A549 treated with Mapracorat at 1 μM for 4 hours (cell line): Measurements from ENCODE around the gene DIAPH1. TPM values are rescaled to one million over a fixed set of nuclear protein-coding genes. Genes with fewer than 3 reads are reported as not detected.

Experiments used
- total RNA-seq: library from RNA; stranded (reverse); fragments of 200-300 nt; extraction: Qiagen RNA extraction; gene quantifications from 5 replicates; pipeline ENCODE4 v1.2.3, GENCODE V29; 2022

DIAPH1 gene
- total RNA-seq, result 95.8 to 107 TPM (median 98.2 TPM) in 5 replicates

DNA sequence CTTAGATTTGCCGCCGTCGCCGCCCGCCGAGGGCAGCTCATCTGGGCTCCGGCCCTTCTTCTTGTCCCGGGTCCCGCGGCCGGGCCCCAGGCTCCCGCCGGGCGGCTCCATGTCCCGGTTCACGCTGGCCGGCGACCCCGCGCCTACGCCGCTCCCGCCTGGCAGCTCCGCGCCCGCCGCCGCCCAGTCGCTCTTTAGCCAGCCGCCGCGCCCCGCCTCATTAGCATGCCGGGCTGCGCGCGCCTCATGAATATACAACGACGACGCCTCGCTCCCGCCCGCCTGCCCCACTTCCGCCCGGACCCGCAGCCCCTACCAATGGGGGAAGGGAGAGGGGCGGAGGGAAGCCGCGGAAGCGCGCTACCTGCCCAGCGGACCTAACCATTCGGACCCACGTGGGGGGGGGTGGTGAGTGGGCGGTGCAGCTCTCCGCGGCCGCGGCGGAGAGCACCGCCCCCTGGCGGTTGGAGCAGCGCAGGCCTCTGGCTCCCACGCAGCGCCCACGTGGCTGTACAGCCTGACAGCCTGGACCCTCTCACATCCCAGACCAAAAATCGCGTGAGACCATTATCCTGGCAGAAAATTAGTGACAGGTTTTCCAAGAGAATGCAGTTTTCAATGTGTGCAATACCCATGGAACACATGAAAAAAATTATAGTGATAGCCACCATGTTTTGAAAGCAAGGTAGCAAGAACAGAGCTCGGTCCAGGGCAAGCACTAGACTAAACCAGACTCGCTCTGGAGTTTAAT, at the start of gene DIAPH1:
Gene DIAPH1, minus strand, starts transcription at position 197 of the 751 bp plus-strand sequence. Its CDS starts 86 bp downstream, at position 111.

DNA sequence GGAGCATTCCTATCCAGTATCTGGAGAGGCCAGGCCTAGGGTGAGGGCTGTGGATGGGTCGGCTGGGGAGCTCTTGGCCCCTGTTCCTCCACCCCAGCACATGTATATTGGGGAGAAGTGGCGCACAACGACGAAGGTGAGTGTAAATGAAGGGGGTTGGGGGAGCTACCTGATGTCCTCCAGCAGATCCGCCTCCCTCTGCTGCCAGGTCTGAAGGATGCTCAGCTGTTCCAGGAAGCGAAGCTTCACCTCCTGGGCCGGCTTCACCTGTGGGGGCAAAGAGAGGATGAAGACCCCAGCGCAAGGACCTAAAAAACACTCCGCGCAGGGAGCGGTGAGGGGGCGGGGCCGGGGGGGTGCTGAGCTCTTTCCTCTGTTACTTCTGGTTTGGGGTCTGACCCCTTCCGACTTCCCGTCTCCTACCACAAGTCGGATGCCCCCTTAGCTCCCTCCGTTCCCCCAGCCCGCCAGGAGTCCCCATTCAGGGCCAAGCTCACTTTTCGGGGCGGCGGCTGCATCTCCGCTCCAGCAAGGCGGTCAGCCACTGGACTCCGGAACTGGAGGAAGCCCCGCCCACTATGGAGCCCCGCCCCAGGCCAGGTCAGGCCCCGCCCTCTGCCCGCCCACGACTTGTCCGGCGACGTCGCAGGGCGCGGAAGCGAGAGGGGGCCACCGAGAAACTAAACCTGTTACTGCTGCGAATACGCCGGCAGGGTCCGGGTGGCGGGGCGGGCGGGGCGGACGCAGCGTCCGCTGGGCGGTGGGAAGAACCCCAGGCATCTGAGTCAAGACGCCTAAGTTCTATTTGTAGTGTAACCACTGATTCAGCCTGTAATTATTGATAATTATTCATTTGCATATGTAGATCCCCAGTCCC, 32.3 kb upstream of the DIAPH1 start, which contains the start of gene FCHSD1:
Gene FCHSD1, minus strand, starts transcription at position 568 of the 877 bp plus-strand sequence. Its CDS starts 50 bp downstream, at position 518.

DNA sequence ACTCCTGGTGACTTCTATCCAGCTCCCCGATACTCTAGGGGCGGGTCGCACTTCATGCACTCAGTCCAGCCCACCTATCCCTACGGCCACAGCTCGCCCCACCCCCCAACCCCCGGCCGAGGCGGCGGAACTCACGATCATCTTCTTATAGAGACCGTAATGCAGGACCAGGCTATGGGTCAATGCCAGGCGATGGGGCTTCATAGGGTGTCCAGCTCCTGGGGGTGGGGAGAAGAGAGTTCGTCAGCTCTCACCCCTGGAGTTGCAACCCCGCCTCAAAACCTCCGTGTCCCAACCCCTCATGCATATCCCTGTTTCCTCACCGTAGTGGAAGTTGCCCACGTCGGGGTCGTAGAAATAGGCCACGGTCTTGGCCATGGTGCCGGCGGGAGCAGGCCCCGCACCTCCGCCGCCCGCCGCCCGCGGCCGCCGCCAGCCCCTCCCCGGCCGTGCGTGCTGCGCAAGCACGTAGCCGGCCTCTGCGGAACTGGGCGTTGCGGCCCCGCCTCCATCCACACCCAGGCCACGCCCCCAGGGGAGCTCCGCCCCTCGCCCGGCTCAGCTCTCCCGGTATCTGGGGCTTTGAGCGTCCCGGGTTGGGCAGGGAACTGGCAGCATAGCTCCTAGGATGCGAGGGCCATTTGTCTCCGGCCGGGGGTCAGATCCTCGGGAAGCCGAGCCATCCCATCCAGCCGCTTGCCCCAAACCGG, 17.8 kb upstream of the DIAPH1 start, which contains the start of the genes HDAC3 and RELL2:
Gene HDAC3, minus strand, starts transcription at position 437 of the 710 bp plus-strand sequence. Its CDS starts 59 bp downstream, at position 378.
Gene RELL2, plus strand, starts transcription at position 585 of the 710 bp plus-strand sequence. CDS start 1,229 bp downstream, outside the sequence.

DNA sequence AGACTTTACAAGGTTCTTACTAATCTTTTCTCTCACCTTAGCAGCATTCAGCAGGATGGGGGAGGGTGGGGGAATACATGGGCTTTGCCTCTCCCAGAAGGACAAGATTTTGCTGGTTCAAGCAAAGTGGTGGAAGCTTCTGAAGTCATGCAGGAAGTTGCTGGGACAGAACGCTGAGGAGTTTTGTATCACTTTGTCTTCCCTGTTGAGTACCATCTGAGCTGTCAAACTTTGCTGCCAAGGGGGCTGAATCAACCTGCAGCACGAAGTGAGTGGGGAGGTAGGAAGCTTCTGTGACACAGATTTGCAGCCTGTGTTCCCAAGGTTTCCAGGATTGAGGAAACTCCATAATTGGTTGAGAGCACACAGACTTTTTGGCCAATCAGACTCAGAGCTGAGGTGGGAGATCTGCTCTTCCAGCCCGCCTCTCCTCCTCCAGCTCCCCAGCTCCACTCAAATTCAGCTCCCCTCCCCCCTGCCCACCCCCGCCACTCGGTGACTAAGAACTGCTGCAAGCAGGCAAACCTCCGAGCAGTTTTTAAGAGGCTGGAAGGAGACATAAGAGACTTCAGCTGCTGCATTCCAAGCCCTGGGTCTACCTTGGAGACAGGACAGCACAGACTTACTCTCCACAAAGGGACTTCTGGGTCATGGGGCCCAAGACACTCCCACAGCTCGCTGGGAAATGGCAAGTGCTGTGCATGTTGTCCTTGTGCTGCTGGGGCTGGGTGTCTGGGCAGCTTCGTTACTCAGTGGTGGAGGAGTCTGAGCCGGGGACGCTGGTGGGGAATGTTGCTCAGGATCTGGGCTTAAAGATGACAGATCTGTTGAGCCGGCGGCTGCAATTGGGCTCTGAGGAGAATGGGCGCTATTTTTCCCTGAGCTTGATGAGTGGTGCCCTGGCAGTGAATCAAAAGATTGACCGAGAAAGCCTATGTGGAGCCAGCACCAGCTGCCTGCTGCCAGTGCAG, 129.9 kb downstream of the DIAPH1 start, which contains the start of gene PCDHGC5:
Gene PCDHGC5, plus strand, starts transcription at position 491 of the 971 bp plus-strand sequence. Its CDS starts 160 bp downstream, at position 651.

DNA sequence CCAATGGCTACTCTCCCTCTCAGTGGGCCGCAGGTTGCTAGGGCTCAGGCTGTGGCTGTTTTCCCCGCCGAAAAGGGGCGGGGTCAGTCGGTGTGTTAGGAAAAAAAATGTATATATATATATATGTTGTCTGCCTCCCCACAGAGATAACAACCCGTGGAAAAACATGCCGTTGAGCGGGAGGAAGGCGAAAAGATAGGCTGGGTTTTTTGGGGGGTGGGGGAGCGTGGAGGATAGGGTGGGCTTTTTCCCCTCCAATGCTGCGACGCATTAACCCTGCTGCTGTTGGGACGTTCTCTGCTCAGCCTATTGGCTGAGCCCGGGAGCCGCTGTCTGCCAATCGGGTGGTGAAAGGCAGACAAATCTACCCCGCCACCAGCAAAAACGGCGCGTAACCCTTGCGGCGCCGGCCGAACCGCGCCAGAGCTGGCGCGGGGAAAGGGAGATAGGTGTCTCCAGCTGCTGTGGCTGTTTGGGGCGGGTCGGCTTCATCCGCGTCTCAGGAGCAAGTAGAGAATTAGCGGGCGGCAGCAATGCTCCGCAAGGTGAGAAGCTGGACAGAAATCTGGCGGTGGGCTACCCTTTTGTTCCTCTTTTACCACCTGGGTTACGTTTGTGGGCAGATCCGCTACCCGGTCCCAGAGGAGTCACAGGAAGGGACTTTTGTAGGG, 134.0 kb downstream of the DIAPH1 start, which contains the start of gene PCDHGC4:
Gene PCDHGC4, plus strand, starts transcription at position 390 of the 671 bp plus-strand sequence. Its CDS starts 144 bp downstream, at position 534.

DNA sequence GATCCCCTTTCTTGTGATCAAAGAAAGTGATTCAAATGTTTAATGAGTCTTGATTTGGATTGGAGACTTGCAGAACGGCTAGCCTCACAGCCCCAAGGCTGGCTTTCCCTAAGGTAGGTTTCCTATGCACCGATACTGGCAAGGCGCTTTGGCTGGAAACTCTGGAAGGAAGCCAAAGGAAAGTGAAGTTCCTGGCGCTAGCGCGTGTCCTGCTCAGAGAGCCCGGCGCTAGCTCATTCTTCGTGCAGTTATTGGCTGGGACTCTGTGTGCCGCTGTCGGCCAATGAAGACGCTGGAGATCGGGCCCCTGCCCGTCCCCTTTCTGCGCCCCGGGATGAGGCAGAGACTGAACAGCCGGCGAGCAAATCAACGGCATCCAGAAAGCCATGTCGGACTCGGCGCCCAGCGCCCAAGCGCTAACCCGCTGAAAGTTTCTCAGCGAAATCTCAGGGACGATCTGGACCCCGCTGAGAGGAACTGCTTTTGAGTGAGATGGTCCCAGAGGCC, 143.1 kb downstream of the DIAPH1 start, which contains the start of gene PCDHGC3:
Gene PCDHGC3, plus strand, starts transcription at position 342 of the 507 bp plus-strand sequence. Its CDS starts 151 bp downstream, at position 493.

Other genes with a start within 250 kb of the DIAPH1 start
- gene PCDHGB3, start 248.8 kb downstream of the DIAPH1 start, total RNA-seq, result 0.10 to 0.31 TPM (median 0.21 TPM) in 5 replicates
- 0.13 to 0.27 TPM (median 0.21 TPM) in 5 replicates for gene PCDHGA6, start 245.1 kb downstream of the DIAPH1 start, total RNA-seq
- 0.69 to 1.1 TPM (median 0.90 TPM) in 5 replicates for gene PCDHGA7, start 236.3 kb downstream of the DIAPH1 start, total RNA-seq
- gene PCDHGB4, start 231.3 kb downstream of the DIAPH1 start, total RNA-seq, result 0.55 to 1.0 TPM (median 0.97 TPM) in 5 replicates
- gene PCDHGA8, start 226.4 kb downstream of the DIAPH1 start, total RNA-seq, result 0.02 to 0.06 TPM (median 0.06 TPM) in 3 of 5 replicates, not detected in the others
- gene PCDHGB5, start 221.1 kb downstream of the DIAPH1 start, total RNA-seq, result 1.6 to 2.6 TPM (median 2.2 TPM) in 5 replicates
- gene PCDHGA9, start 216.2 kb downstream of the DIAPH1 start, total RNA-seq, result 0.06 to 0.08 TPM (median 0.06 TPM) in 3 of 5 replicates, not detected in the others
- 0.08 to 0.13 TPM (median 0.12 TPM) in 5 replicates for gene PCDHGB6, start 211.0 kb downstream of the DIAPH1 start, total RNA-seq
- 0.02 to 0.03 TPM in 2 of 5 replicates, not detected in the others for gene PCDHGA10, start 206.0 kb downstream of the DIAPH1 start, total RNA-seq
- 0.05 to 0.10 TPM (median 0.07 TPM) in 3 of 5 replicates, not detected in the others for gene PCDHGB7, start 201.3 kb downstream of the DIAPH1 start, total RNA-seq
- gene PCDHGA11, start 197.9 kb downstream of the DIAPH1 start, total RNA-seq, result 0.04 to 0.06 TPM (median 0.05 TPM) in 3 of 5 replicates, not detected in the others
- gene PCDHGA12, start 188.5 kb downstream of the DIAPH1 start, total RNA-seq, result 0.02 TPM in 1 of 5 replicates, not detected in the others
- gene PCDHGC3, start 143.0 kb downstream of the DIAPH1 start, total RNA-seq, result 5.1 to 6.3 TPM (median 5.9 TPM) in 5 replicates
- gene PCDHGC4, start 134.0 kb downstream of the DIAPH1 start, total RNA-seq, result not detected in 5 replicates
- not detected in 5 replicates for gene PCDHGC5, start 129.9 kb downstream of the DIAPH1 start, total RNA-seq
- 44.0 to 51.0 TPM (median 48.7 TPM) in 5 replicates for gene HDAC3, start 17.8 kb upstream of the DIAPH1 start, total RNA-seq
- 3.5 to 5.4 TPM (median 4.5 TPM) in 5 replicates for gene RELL2, start 18.0 kb upstream of the DIAPH1 start, total RNA-seq
- 9.1 to 13.3 TPM (median 9.9 TPM) in 5 replicates for gene FCHSD1, start 32.4 kb upstream of the DIAPH1 start, total RNA-seq
- 2.7 to 4.8 TPM (median 4.3 TPM) in 5 replicates for gene ARAP3, start 63.2 kb upstream of the DIAPH1 start, total RNA-seq